Hepatocyte (in vitro differentiated cells): Measurements from ENCODE around the gene VWA5A.

Experiments
- EZH2phosphoT487 ChIP-seq: fragments of 200-600 bp; sonication (generic); IDR thresholded peaks from one replicate; pipeline ENCODE4 v1.6.1; 2018; ENCODE audit warnings: antibody characterized with exemption, mild to moderate bottlenecking, low read depth, moderate library complexity; ENCODE audit not compliant: unreplicated experiment, severe bottlenecking
- TF ChIP-seq, protein P1 (sequence below): fragments of 200-600 bp; sonication (generic); IDR thresholded peaks from 2 replicates; pipeline ENCODE4 v1.5.1; 2016; ENCODE audit warnings: antibody characterized with exemption, mild to moderate bottlenecking; ENCODE audit not compliant: poor library complexity

DNA sequence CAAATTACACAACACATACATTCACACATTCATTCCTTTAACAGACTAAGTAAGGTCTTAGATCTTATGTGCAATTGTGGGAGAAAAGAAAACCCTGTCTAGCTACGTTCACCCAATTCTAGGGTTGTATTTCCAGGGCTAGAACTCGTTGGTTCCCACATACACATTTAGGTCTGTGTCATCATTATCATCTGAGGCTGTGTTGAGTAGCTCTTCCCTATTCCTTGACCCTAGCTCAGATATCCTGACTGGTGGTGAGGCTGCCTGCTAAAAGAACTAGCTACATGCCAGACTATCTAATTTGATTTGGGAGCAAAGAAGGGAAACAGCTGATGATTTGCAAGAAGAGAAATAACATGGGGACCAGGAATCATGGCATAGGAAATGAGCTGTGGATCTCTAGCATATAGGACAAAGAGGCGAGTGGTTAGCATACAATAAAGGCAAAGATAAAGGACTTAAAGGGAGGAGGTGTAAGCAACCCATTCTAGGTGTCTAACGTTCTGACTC lies 46.6 kb upstream of the VWA5A start:
- TF ChIP-seq, protein P1, sequence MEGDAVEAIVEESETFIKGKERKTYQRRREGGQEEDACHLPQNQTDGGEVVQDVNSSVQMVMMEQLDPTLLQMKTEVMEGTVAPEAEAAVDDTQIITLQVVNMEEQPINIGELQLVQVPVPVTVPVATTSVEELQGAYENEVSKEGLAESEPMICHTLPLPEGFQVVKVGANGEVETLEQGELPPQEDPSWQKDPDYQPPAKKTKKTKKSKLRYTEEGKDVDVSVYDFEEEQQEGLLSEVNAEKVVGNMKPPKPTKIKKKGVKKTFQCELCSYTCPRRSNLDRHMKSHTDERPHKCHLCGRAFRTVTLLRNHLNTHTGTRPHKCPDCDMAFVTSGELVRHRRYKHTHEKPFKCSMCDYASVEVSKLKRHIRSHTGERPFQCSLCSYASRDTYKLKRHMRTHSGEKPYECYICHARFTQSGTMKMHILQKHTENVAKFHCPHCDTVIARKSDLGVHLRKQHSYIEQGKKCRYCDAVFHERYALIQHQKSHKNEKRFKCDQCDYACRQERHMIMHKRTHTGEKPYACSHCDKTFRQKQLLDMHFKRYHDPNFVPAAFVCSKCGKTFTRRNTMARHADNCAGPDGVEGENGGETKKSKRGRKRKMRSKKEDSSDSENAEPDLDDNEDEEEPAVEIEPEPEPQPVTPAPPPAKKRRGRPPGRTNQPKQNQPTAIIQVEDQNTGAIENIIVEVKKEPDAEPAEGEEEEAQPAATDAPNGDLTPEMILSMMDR = no peak
- TF ChIP-seq EZH2phosphoT487 = no peak
